CD14-positive monocyte (primary cell): ENCODE results near the gene CPT1C. TPM values are rescaled to one million over a fixed set of nuclear protein-coding genes. Genes with fewer than 3 reads are reported as not detected.

Experiments
- DNase-seq, 3 donors: peaks; one replicate each; pipeline ENCODE4 v3.0.0-alpha.2; 2011 to 2022
- H2AFZ ChIP-seq: 2 replicates; pipeline ENCODE4 v1.6.0; 2012; ENCODE audit warnings: mild to moderate bottlenecking, low read depth, low read length, inconsistent platforms; ENCODE audit not compliant: insufficient read depth, poor library complexity, severe bottlenecking
- H3K27ac ChIP-seq, 2 donors: 1 replicate in 1 of 2; 2 replicates in 1 of 2; pipeline ENCODE4 v1.5.1; 2012 to 2013; ENCODE audit warnings: low read length in 2 of 2, control low read depth in 1 of 2, inconsistent platforms in 1 of 2, low read depth in 1 of 2, mild to moderate bottlenecking in 1 of 2
- H3K27me3 ChIP-seq, 2 donors: one replicate each; pipeline versions ENCODE4 v1.6.0 to v1.6.1; 2011 to 2013; ENCODE audit warnings: low read length in 2 of 2; ENCODE audit not compliant: control insufficient read depth in 2 of 2, insufficient read depth in 2 of 2
- H3K36me3 ChIP-seq, 2 donors: replicated peaks in 1 of 2; 1 replicate in 1 of 2; 2 replicates in 1 of 2; pipeline versions ENCODE4 v1.5.1 to v1.6.1; 2012 to 2013; ENCODE audit warnings: low read length in 2 of 2, control low read depth in 1 of 2, inconsistent platforms in 1 of 2, mild to moderate bottlenecking in 1 of 2; ENCODE audit not compliant: insufficient read depth in 2 of 2, control insufficient read depth in 1 of 2
- H3K4me1 ChIP-seq, 2 donors: 1 replicate in 1 of 2; 2 replicates in 1 of 2; pipeline versions ENCODE4 v1.5.1 to v1.6.1; 2012 to 2013; ENCODE audit warnings: low read length in 2 of 2, control low read depth in 1 of 2, inconsistent platforms in 1 of 2, mild to moderate bottlenecking in 1 of 2, moderate library complexity in 1 of 2; ENCODE audit not compliant: insufficient read depth in 2 of 2, control insufficient read depth in 1 of 2
- H3K4me2 ChIP-seq: replicated peaks from 2 replicates; pipeline ENCODE3; 2012; ENCODE audit warnings: low read length, moderate library complexity, mild to moderate bottlenecking; ENCODE audit not compliant: poor library complexity, severe bottlenecking; ENCODE audit errors: extremely low read depth
- H3K4me3 ChIP-seq, 3 experiments: fragments of 200-600 bp in 1 of 3; sonication (generic) in 1 of 3; replicated peaks in 1 of 3; 1 replicate in 2 of 3; 2 replicates in 1 of 3; pipeline ENCODE4 v1.5.1; 2011 to 2013; ENCODE audit warnings: low read length in 3 of 3, mild to moderate bottlenecking in 3 of 3, control low read depth in 2 of 3, low read depth in 2 of 3, inconsistent platforms in 1 of 3, moderate library complexity in 1 of 3
- H3K79me2 ChIP-seq: 2 replicates; pipeline ENCODE4 v1.6.0; 2012; ENCODE audit warnings: mild to moderate bottlenecking, control low read depth, inconsistent platforms, low read length, moderate library complexity; ENCODE audit not compliant: insufficient read depth
- H3K9ac ChIP-seq: 2 replicates; pipeline ENCODE4 v1.6.0; 2017; ENCODE audit warnings: low read length, mild to moderate bottlenecking; ENCODE audit not compliant: insufficient read depth, poor library complexity, severe bottlenecking
- H3K9me3 ChIP-seq, 2 donors: replicated peaks in 1 of 2; 1 replicate in 1 of 2; 2 replicates in 1 of 2; pipeline versions ENCODE4 v1.5.1 to v1.6.1; 2012 to 2013; ENCODE audit warnings: low read length in 2 of 2, control low read depth in 1 of 2; ENCODE audit not compliant: control insufficient read depth in 1 of 2, insufficient read depth in 1 of 2
- H4K20me1 ChIP-seq: 2 replicates; pipeline ENCODE4 v1.6.0; 2012; ENCODE audit warnings: mild to moderate bottlenecking, low read length, control low read depth, moderate library complexity; ENCODE audit not compliant: insufficient read depth
- H3K27ac Mint-ChIP-seq, 7 donors: one replicate each; pipeline ENCODE4 v1.8.0; 2020; ENCODE audit warnings: mild to moderate bottlenecking in 7 of 7, mixed read lengths in 7 of 7, moderate library complexity in 6 of 7, inconsistent platforms in 2 of 7
- H3K27me3 Mint-ChIP-seq, 3 donors: one replicate each; pipeline ENCODE4 v1.8.0; 2021 to 2022; ENCODE audit warnings: low read depth in 3 of 3, mild to moderate bottlenecking in 3 of 3, mixed read lengths in 3 of 3, moderate library complexity in 3 of 3, inconsistent platforms in 1 of 3
- H3K36me3 Mint-ChIP-seq, 2 donors: one replicate each; pipeline ENCODE4 v1.8.0; 2020; ENCODE audit warnings: mixed read lengths in 2 of 2, inconsistent platforms in 1 of 2, mild to moderate bottlenecking in 1 of 2
- H3K4me1 Mint-ChIP-seq: one replicate; pipeline ENCODE4 v1.8.0; 2020; ENCODE audit warnings: mild to moderate bottlenecking, mixed read lengths
- H3K4me3 Mint-ChIP-seq, 2 donors: one replicate each; pipeline ENCODE4 v1.8.0; 2020; ENCODE audit warnings: mild to moderate bottlenecking in 2 of 2, mixed read lengths in 2 of 2, moderate library complexity in 1 of 2
- H3K9me3 Mint-ChIP-seq, 7 donors: one replicate each; pipeline ENCODE4 v1.8.0; 2020 to 2022; ENCODE audit warnings: mixed read lengths in 7 of 7, mild to moderate bottlenecking in 6 of 7, moderate library complexity in 6 of 7, inconsistent platforms in 2 of 7
- WGBS: methylation state at CpG from one replicate; pipeline ENCODE4 v1.1.5; 2013; ENCODE audit warnings: missing lambda C conversion rate; ENCODE audit not compliant: insufficient coverage; 5-methylcytosine and 5-hydroxymethylcytosine counted together
- intact Hi-C, 2 donors: fragments of 100-400 bp; cut with micrococcal nuclease; formaldehyde crosslinking; loops; one replicate each; pipeline versions ENCODE4 v1.15.0 to v1.15.1; 2023
- polyA plus RNA-seq, 3 donors: library from polyadenylated mRNA; depleted of rRNA in 1 of 3; unstranded in 2 of 3; stranded (reverse) in 1 of 3; fragments of 300-500 nt in 2 of 3; fragments of >200 nt in 1 of 3; fragmentation: Illumina TruSeq in 2 of 3; gene quantifications; 1 replicate in 2 of 3; 2 replicates in 1 of 3; pipeline ENCODE4 v1.2.3, GENCODE V29; 2012 to 2021
- TF ChIP-seq, protein P1 (sequence below): fragments of 200-600 bp; IDR thresholded peaks from one replicate; pipeline ENCODE4 v1.8.0; 2022; ENCODE audit warnings: antibody characterized with exemption, mild to moderate bottlenecking

CPT1C gene
- polyA plus RNA-seq, 3 donors: not detected

DNA sequence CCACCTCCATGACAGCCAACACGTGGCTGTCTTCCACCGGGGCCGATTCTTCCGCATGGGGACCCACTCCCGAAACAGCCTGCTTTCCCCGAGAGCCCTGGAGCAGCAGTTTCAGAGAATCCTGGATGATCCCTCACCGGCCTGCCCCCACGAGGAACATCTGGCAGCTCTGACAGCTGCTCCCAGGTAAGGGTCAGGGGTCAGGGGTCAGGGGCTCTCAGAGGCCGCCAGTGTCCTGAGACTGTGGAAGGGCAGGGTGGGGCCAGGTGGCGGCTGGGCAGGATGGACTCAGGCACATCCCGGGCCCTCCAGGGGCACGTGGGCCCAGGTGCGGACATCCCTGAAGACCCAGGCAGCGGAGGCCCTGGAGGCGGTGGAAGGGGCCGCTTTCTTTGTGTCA lies 15.0 kb downstream of the CPT1C start:
- Mint-ChIP-seq H3K27ac (peak overlapping the region in 1 of 7 donors; percentile 42), H3K4me1 (peaks cover 2% of the 10 kb centered on the region), H3K27me3 (peaks cover 6 to 18% (median 12%) of the 10 kb centered on the region in 3 donors), H3K4me3 (no peak overlapping the region), H3K36me3 (no peaks in the 10 kb centered on the region), H3K9me3 (peaks cover 0 to 2% (median 0%) of the 10 kb centered on the region in 7 donors)
- Histone ChIP-seq H3K79me2 (no peaks in the 10 kb centered on the region), H4K20me1 (no peaks in the 10 kb centered on the region), H2AFZ (no peak overlapping the region), H3K4me3 (no peak overlapping the region), H3K36me3 (no peaks in the 10 kb centered on the region), H3K9ac (no peak overlapping the region), H3K27me3 (no peaks in the 10 kb centered on the region), H3K27ac (no peak overlapping the region), H3K4me2 (no peak overlapping the region), H3K9me3 (no peaks in the 10 kb centered on the region), H3K4me1 (no peaks in the 10 kb centered on the region)
- WGBS: 96% methylated on average over 14 of the region's 16 CpGs
- TF ChIP-seq, protein P1, sequence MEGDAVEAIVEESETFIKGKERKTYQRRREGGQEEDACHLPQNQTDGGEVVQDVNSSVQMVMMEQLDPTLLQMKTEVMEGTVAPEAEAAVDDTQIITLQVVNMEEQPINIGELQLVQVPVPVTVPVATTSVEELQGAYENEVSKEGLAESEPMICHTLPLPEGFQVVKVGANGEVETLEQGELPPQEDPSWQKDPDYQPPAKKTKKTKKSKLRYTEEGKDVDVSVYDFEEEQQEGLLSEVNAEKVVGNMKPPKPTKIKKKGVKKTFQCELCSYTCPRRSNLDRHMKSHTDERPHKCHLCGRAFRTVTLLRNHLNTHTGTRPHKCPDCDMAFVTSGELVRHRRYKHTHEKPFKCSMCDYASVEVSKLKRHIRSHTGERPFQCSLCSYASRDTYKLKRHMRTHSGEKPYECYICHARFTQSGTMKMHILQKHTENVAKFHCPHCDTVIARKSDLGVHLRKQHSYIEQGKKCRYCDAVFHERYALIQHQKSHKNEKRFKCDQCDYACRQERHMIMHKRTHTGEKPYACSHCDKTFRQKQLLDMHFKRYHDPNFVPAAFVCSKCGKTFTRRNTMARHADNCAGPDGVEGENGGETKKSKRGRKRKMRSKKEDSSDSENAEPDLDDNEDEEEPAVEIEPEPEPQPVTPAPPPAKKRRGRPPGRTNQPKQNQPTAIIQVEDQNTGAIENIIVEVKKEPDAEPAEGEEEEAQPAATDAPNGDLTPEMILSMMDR: no peak
- intact Hi-C loops: no loop called here
- DNase-seq: no peak

DNA sequence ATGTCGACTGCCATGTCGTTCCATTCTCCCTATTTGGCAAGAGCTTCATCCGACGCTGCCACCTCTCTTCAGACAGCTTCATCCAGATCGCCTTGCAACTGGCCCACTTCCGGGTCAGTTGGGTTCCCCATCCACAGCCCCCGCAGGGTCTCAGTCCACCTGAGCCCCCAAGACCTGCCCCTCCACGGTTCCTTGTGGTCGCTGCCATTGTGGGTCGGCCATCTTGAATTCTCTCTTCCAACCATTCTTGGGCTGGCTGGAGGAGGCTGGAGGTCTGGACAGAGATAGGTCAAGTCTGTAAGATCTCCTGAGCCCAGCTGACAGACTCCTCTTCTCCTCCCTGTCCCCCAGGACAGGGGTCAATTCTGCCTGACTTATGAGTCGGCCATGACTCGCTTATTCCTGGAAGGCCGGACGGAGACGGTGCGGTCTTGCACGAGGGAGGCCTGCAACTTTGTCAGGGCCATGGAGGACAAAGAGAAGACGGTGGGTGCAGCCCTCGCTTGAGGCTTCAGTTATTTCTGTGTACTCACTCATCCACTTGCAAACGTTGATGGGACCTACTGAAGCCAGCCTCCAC lies 19.5 kb downstream of the CPT1C start:
- 93% methylated on average over 16 of the region's 20 CpGs for WGBS
- H3K4me3 Mint-ChIP-seq: no peak overlapping the region
- H3K27ac ChIP-seq: no peak overlapping the region
- intact Hi-C loops: no loop called here
- no peak overlapping the region for H3K4me3 ChIP-seq
- no peaks in the 10 kb centered on the region for H3K79me2 ChIP-seq
- H3K9me3 ChIP-seq: no peaks in the 10 kb centered on the region
- H4K20me1 ChIP-seq: no peaks in the 10 kb centered on the region
- H3K27me3 Mint-ChIP-seq: peaks cover 0 to 11% (median 7%) of the 10 kb centered on the region in 3 donors
- no peaks in the 10 kb centered on the region for H3K4me1 ChIP-seq
- no peak overlapping the region for H3K4me2 ChIP-seq
- no peaks in the 10 kb centered on the region for H3K27me3 ChIP-seq
- TF ChIP-seq, protein P1: no peak
- H2AFZ ChIP-seq: no peak overlapping the region
- DNase-seq: no peak
- no peaks in the 10 kb centered on the region for H3K36me3 Mint-ChIP-seq
- peaks cover 0 to 5% (median 2%) of the 10 kb centered on the region in 7 donors for H3K9me3 Mint-ChIP-seq
- peaks cover 5% of the 10 kb centered on the region for H3K4me1 Mint-ChIP-seq
- no peak overlapping the region for H3K27ac Mint-ChIP-seq
- H3K9ac ChIP-seq: no peak overlapping the region
- H3K36me3 ChIP-seq: no peaks in the 10 kb centered on the region
